ENCODE data around the gene NRBF2.
"Not testable (repeated sequence)": the region's sequence is repeated elsewhere in the genome, so short reads cannot be mapped to it uniquely, and the experiment has no call there.

NRBF2 gene

GRCh38 chr10:63133056-63133820 is at the start of gene NRBF2:
TSS of gene NRBF2 (plus strand) at chr10:63133328. CDS start at chr10:63133471, 143 bp downstream.
- H3K4me3 ChIP-seq (ENCODE audit: low read depth, low read length), result peak within 1 kb of the TSS; percentile 97
- peak; percentile 18; the same call in 1 of the 2 replicates for TF ChIP-seq CTCF (IDR thresholded peaks at IDR 0.05; ENCODE audit: low read depth, low read length)

GRCh38 chr10:63083406-63083805 is 49.7 kb upstream of the NRBF2 start:
- not testable (repeated sequence) for H3K4me3 ChIP-seq (ENCODE audit: low read depth, low read length)

GRCh38 chr10:63083904-63084689 is 49.0 kb upstream of the NRBF2 start:
- peak; percentile 30; the same call in 1 of the 2 replicates for TF ChIP-seq CTCF (IDR thresholded peaks at IDR 0.05; ENCODE audit: low read depth, low read length)
- H3K4me3 ChIP-seq (ENCODE audit: low read depth, low read length), result no peak overlapping the region

GRCh38 chr10:63084690-63085382 is 48.3 kb upstream of the NRBF2 start:
- TF ChIP-seq CTCF (IDR thresholded peaks at IDR 0.05; ENCODE audit: low read depth, low read length), result no peak

GRCh38 chr10:63093227-63093626 is 39.9 kb upstream of the NRBF2 start:
- H3K4me3 ChIP-seq (ENCODE audit: low read depth, low read length), result no peak overlapping the region
- TF ChIP-seq CTCF (IDR thresholded peaks at IDR 0.05; ENCODE audit: low read depth, low read length), result no peak

More at GRCh38 chr10:63084690-63085382, 48.3 kb upstream of the NRBF2 start:
- H3K4me3 ChIP-seq (ENCODE audit: low read depth, low read length), result no peak overlapping the region

- no peak for TF ChIP-seq CTCF (IDR thresholded peaks at IDR 0.05; ENCODE audit: low read depth, low read length)
- no peak overlapping the region for H3K4me3 ChIP-seq (ENCODE audit: low read depth, low read length)
These were observed 38.7 kb upstream of the NRBF2 start for GRCh38 chr10:63094405-63094804.

- no peak overlapping the region for H3K4me3 ChIP-seq (ENCODE audit: low read depth, low read length)
These were observed 38.2 kb upstream of the NRBF2 start for GRCh38 chr10:63094881-63095280.

More at GRCh38 chr10:63094881-63095280, 38.2 kb upstream of the NRBF2 start:
- TF ChIP-seq CTCF (IDR thresholded peaks at IDR 0.05; ENCODE audit: low read depth, low read length), result no peak
